HG03354 (cell line): ENCODE measurements around the gene SAP30BP.
"Not testable (repeated sequence)": the region's sequence is repeated elsewhere in the genome, so short reads cannot be mapped to it uniquely, and the experiment has no call there.

ENCODE experiments used
- ATAC-seq: cut with Tn5 transposase; IDR thresholded peaks from one replicate; pipeline ENCODE4 v1.9.1; 2021; ENCODE audit warnings: mild to moderate bottlenecking; ENCODE audit not compliant: unreplicated experiment, poor library complexity, severe bottlenecking

The SAP30BP gene

DNA sequence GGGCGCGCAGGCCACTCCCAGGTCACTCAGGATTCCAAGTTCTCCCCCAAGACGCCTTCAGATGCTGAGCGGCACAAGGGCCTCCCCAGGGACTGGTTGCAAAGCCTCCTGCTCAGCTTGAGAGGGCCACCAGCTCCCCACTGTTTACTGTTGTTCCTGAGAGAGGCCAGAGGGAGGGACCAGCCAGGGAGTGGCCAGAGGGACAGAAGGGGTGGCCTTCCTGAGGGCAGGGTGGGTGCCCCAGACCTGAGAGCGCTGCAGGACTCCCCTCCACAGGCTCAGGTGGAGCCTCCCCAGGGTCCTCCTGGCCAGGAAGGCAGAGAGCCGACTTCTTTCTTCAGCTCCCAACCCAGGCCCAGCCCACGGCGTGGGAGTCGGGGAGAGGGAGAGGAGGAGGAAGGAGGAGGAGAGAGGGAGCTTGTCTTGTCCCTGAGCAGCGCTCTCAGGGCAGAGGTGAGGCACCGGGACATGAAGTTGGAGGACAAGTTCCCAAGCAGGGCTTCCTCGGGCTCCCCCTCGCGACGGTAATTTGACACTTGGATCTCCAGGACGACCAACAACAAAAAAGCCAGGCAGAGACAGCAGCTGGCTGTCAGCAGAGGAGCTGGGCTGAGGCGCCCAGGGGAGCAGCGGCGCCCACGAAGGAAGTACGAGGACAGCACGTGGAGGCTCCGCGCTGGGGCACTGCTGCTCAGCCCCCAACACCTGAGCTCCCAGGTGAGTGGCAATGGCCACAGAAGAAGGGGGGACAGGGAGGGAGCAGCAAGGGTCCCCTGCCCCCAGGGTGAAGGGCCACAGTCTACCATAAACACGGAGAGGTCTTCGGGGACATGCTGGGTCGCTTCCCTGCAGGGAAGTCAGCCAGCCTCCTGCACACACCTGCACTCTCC lies 33.4 kb upstream of the SAP30BP start:
- peak; percentile 47 for ATAC-seq

DNA sequence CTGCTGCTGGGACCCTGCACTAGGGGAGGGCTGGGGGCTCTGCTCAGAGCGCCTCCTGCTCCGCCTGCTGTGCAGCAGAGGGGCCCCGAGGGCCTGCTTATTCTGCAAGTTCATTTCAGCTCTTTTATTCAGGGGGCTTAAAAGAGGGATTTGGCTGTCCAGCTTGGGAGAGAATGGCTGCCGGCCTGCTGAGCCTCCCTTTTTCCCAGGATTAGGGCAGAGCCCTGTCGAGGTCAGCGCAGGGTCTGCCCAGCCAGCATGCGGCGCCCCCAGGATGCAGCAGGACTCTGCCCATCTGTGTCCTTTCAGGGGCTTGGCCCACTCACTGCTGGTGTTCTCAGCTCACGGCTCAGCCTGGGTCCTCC lies 32.8 kb upstream of the SAP30BP start:
- ATAC-seq = no peak

DNA sequence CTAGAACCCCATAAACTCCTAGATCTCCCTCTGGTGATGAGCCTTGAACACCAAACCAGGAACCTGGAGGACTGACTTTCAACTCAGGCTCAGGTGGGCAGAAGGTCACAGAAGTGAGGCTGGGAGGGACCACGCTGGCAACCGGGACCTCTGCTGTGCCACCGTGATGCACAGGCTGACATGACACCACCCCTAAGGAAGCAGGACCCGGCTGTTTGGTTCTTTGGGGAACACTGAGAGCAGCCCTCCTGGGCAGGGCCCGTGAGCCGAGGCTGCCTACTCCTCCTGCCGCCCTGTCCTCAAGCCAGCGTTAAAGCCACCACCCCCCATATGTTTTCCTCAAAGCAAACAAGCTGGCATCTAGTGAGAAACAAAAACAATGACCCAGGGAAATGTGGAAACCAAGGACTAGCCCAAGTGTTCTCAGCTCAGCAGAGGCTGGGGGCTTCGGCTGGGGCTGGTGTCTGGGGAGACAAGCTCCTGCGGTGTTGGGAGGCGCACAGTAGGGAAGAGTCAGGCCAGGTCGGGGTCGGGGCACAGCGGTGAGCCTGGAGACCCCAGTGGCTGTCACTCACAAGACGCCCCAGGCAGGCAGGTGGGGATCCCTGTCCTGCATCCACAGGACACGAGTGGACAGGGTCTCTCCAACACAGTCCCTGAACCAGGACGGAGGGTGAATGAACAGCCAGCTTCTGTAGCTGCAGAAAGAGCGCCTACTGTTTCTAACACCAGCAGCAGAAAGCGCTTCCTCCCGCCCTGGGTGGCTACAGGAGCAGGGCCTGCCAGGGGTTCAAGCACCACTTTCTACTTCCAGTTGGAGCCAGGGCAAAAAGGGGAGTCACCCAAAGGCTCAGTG lies 32.2 kb upstream of the SAP30BP start:
- ATAC-seq = no peak

DNA sequence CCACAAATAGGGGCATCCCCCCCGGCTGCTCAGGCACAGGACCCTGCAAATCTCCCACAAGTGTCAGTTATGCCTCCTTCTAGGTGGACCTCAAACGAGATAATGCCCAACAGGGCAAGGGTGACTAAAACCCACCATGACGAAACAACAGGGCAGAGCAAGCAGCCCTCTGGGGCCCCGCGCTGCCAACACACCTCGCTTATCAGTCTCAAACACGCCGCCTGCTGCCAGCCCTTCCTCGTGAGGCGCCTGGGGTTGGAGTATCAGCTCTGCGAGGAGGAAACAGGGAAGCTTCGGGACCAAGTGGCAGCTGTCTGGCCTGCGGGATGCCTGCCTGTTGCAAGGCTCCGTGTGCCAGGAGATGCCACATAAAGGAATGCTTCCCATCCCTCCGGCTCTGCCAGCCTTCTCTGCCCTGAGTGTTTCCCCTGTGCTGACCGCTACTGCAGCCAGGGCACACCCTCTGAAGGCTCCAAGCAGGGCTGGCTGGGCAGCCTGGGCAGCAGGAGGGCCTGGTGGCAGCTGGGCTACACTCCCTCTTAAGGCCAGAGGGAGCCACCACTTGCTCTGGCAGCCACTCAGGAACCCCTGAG lies 31.4 kb upstream of the SAP30BP start:
- no peak for ATAC-seq

DNA sequence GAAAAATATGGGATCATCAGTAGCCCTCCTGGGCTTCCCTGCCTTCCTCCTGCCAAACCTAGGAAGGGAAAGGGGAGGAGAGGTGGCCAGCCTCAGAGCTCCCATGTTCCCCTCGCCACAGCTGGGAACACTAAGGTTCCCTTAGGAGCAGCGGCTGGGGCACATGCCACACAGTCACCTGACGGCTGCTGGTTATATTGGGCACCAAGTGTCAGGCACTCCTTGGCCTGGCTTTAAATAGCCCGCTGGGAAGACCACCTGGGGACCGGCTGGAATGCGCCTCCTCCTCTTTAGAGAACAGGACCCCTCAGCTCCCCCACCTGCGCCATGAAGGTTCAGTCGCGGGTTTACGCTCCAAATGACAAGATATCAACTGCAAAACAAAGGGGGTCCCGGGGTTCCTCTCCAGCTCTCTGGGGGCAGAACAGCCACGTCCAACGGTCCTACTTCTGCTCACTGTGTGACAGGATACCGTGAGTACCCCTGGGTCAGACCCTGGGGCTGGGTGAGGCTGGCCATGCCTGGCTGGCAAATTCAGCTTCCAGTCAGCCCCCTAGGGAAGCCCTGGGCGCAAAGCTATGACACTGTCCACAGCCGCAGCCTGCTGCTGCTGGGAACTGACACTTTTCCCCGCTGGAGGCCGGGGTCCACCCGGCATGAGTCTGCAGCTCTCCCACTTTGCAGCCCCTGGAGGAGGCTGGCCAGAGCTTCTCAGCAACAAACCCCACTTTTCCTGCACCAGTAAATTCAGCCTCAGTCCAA lies 30.6 kb upstream of the SAP30BP start:
- ATAC-seq = no peak

DNA sequence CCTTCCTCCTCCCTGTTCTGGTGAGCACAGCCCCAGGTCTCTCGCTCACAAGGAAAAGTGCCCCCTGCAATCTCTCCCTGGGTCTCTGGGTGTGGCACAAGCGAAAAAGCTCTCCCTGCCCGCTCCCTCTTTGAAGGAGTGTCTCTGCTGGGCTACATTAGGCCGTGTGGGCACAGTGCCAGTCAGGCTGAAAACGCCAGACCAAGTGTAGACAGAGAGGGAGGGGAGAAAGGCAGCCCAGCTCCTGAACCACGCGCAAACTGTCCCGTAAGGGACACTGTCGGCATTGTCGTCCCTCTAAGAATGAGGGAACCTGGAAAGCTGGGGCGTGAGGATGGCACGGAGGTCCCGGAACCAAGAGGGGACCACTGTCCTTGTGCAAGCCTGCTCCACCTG lies 30.0 kb upstream of the SAP30BP start:
- no peak for ATAC-seq

DNA sequence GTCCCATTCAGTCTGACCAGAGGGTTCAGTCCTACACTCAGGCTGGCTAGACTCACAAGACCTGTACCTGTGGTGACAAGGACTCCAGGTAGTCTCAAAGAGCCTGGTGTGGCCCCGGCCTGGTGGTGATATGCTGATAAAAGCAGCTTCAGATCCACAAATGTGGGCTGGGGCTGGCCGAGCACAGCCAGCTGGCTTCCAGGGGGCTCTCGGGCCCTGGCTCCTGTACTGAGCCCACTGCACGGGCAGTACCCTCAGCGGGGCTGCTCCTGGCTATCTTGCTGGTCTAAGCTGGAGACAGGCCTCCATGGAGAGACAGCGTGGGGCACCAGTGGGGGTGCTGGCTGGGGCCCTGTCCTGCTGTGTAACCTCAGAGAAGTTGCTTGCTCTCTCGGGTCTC lies 29.6 kb upstream of the SAP30BP start:
- ATAC-seq = no peak

DNA sequence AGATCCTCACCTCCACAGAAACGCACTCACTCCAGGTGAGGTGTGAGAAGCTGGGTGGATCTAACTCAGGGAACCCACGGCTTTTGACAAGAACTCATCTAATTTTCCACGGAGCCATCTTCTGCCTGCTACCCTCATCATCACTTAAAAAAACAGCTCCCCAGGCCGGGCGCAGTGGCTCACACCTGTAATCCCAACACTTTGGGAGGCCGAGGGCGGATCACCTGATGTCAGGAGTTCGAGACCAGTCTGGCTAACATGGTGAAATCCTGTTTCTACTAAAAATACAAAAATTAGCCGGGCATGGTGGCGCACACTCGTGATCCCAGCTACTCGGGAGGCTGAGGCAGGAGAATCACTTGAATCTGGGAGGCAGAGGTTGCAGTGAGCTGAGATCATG lies 29.1 kb upstream of the SAP30BP start:
- ATAC-seq = not testable (repeated sequence)

DNA sequence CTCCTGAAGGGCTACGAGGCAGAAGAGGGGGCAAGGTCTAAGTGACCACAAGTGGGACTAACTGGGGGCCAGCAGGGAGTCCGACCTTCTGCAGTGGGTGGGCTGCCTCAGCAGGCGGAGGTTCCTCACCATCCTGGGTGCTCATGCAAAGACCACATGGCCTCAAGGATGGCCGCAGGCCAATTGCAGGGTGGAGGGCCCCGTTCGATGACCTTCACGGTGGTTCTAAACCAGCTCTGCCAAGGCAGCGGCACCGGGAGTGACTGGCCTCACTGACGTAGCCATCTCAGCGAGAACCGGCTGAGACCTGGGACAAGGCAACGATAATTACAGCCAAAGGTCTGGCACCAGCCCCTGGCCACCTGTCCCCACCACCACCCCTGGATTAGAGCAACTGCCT lies 28.2 kb upstream of the SAP30BP start:
- ATAC-seq = no peak

DNA sequence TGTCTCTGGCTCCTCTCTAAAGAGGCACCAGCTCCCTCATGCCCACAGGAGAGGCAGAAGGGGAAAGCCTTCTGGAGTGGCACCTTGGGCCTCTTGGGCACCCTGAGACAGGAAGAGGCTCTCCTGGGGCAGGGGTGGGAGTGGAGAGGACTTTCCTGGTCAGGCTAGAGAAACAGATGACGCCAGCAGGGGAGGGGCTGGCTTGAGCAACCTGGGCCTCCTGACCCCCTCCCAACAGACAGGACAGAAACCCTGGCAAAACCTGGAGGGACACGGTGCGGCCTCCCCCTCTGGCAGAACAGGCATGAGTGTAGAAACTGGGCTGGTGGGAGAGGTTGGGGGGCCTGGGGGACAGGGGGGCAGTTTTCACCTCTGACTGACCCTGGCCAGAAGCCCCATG lies 27.8 kb upstream of the SAP30BP start:
- ATAC-seq = no peak

DNA sequence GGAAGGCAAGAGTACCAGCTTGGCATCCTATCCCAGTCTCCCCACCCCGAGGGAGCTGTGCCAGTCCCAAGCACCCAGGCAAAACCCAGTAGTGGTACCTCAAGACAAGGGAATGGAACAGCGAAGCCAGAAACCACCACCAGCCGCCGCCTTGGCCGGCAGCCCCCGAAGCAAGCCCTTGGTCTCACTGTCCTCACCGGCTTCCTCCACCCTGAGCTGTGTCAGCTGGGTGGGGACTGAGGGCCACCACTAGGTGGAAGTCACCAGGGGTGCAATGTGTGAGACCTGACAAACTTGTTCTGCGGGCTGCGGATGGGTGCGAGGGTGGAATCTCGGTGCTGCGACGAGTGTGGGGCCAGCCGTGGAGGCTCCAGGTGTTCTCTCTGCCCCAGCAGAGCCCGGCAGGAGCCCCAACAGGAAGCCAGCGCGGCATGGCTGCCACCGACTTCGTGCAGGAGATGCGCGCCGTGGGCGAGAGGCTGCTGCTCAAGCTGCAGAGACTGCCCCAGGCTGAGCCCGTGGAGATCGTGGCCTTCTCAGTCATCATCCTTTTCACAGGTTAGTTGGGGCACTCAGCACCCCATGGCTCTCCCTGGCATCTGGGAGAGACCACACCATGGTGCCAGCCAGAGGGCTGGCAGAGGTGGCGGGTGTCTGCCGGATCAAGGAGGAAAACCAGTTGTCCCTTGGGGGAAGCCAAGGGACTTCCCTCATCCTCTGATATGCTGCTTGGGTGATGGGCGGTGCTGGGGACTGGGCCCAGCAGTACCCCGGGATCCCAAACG lies 27.2 kb upstream of the SAP30BP start:
- no peak for ATAC-seq

DNA sequence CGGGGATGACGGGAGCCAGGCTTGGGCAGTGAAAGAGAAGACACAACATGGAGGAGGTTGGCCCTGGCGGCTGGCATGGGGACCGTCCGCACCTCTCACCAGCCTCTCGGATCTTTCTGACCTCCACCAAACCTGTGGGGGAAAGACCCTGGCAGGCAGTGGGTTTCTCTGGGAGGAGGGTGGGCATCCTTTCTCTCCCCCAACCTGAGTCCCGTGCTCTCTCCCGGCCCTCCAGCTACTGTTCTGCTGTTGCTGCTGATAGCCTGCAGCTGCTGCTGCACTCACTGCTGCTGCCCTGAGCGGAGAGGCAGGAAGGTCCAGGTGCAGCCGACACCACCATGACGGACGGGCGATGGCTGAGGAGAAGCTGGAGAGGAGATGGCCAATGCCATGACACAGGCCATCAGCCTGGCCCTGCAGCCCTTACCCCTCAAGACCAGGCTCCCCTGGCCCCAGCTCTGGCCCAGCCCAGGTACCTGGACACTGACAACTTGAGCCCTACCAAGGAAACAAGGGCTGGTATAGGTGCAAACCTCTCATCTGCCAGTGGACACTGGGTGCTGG lies 26.5 kb upstream of the SAP30BP start:
- ATAC-seq = no peak

DNA sequence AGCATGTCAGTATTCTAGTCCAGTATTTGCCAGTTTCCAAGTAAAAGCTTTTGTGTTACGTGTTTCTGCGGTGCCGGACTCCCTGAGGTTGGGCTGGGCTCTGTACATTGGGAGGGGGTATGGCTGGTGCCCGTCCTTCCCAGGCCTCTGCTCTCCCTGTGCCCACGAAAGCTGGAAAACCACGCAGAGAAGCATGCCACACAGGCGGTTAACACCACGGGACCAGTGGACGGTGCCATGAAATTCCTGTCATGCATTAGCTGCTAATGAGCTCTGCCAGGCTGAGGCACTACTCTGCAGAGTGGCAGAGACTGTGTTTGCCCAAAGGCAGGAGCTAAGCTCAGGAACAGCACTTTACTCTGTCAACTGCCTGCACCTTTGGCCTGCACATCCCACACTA lies 25.8 kb upstream of the SAP30BP start:
- no peak for ATAC-seq

DNA sequence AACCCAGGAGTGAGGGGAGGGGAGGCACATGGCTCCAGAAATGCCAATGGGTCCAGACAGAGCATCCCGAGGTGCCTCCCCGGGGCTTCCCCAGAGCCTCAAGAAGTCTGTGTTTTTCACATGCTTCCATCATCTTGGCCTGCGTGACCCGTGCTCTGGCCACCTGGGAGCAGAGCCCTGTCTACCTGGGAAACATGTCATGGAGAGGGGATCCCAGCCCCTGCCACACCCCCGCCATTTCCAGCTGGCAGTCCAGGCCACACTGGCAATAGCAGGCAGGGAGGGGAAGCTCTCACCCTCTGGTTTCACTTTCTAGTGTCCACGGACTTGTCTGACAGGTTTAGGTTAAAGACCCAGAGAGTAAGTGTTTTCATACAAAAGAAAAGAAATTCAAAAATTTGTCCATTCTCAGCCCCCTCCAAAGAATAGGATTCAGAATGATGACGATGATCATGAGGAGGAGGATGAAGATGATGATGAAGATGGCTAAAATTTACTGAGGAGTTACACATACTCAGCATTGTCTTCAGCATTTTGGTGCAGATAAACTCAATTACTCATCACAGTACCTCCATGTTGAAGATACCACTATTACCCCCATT lies 24.9 kb upstream of the SAP30BP start:
- no peak for ATAC-seq

DNA sequence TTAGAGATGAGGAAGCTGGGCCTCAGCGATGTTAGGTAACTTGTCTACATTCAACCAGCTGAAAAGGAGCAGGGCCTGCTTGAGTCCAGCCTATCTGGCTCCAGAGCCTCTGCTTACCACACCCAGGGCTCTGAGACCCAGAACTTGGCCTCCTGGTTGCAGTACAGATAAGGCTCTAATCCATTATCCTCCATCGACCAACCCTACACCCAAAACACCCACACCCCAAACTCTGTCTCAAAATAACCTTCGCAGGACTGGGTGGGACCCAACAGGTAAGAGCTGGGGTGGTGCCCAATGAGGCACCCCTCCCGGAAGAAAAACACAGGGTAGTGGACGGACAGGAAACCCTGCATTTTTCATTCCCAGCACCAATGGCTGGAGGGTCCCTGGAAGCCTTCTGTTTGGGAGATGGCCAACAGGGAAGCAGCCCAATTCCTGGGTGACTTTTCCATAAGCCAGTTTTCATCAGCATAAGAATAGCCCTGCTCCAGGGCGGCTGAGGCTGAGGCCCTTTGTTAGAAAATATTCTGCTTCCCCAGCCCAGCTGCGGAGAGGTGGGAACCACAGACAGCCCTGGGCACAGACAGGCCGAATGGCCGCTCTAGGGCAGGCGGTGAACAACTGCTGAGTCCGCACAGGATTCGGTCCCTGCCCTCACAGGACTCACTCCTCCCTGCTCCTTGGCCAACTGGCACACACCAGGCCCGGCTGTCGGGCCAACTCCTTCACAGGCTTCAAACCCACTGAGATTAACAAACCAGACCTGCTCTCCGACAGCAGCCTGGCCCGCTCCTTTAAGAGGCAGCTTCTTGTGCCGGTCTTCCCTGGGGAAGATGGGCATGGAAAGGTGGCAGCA lies 24.1 kb upstream of the SAP30BP start:
- no peak for ATAC-seq

DNA sequence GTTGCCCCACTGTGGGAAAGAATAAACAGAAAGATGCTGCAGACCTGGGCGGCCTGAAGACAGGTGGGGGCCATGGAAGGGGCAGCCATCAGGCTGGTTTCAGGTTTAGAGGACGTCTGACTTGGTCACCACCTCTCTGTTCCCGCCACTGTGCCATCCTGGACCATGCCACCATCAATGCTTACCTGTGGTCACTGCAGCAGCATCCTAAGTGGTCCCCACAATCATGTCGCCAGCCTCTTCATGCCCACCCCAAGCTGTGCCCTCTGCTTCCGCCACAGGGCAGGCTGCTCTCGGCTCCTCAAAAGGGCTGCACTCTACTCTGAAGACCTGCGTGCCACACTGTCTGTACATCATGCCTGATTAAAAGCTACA lies 23.5 kb upstream of the SAP30BP start:
- no peak for ATAC-seq

DNA sequence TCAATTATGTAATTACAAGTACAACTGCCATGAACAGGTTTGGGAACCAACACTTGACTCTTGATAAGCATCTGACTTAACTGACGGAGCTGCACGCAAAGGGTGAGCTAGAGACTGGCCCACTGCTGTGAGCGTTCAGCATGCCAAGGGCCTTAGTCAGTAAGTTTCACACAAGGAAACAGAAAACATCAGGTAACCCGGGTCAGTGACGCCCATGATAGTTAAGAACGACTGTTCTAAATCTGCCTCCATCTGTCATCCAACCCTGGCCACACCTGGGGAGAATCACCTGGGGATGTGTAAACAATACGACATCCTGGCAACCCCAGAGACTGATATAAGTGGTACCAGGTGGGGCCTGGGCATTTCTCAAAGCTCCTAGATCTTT lies 21.6 kb upstream of the SAP30BP start:
- ATAC-seq = no peak
